Panc1 (cell line): ENCODE data around the gene C19orf38. TPM values are rescaled to one million over a fixed set of nuclear protein-coding genes. Genes with fewer than 3 reads are reported as not detected.

Source experiments
- ATAC-seq: fragments of 200-7000 bp; cut with Tn5 transposase; 2 replicates; pipeline ENCODE4 v1.9.1; 2020; ENCODE audit warnings: mild to moderate bottlenecking, moderate library complexity
- BruUV-seq: library from RNA; stranded (reverse); fragments of 400-500 nt; replicated peaks from 2 replicates; lab custom pipeline; 2021; lab: Mats Ljungman, UMichigan
- CTCF ChIA-PET: fragments of 300-600 bp; sonication (Branson Sonifier 250); formaldehyde crosslinking; loops from one replicate; lab custom pipeline; 2022; ENCODE audit warnings: antibody characterized with exemption; lab: Charles Lee
- POLR2A ChIA-PET: fragments of 300-600 bp; sonication (Branson Sonifier 250); formaldehyde crosslinking; loops from one replicate; lab custom pipeline; 2022; ENCODE audit warnings: antibody characterized with exemption; lab: Charles Lee
- DNase-seq: peaks from one replicate; pipeline ENCODE4 v3.0.0-alpha.2; 2010; ENCODE audit warnings: low read depth, low spot score
- H3K27ac ChIP-seq: 2 replicates; pipeline ENCODE4 v1.5.1; 2011; ENCODE audit warnings: mild to moderate bottlenecking, low read length, inconsistent platforms
- H3K27me3 ChIP-seq: fragments of 200-500 bp; sonication (Bioruptor generic); 2 replicates; pipeline ENCODE4 v1.6.0; 2014; ENCODE audit warnings: low read length, inconsistent platforms; ENCODE audit not compliant: control insufficient read depth, insufficient read depth
- H3K36me3 ChIP-seq: fragments of 200-500 bp; sonication (Bioruptor generic); 2 replicates; pipeline ENCODE4 v1.5.1; 2014; ENCODE audit warnings: inconsistent platforms, mild to moderate bottlenecking, low read length, moderate library complexity; ENCODE audit not compliant: control insufficient read depth, insufficient read depth
- H3K4me1 ChIP-seq: 2 replicates; pipeline ENCODE4 v1.5.1; 2011; ENCODE audit warnings: inconsistent platforms, mild to moderate bottlenecking, low read length, moderate library complexity; ENCODE audit not compliant: control insufficient read depth, insufficient read depth
- H3K4me3 ChIP-seq, 2 experiments: 2 replicates each; pipeline ENCODE4 v1.5.1; 2011 to 2012; ENCODE audit warnings: low read depth in 2 of 2, low read length in 2 of 2, mild to moderate bottlenecking in 2 of 2, inconsistent platforms in 1 of 2, moderate library complexity in 1 of 2
- H3K9me3 ChIP-seq: fragments of 200-500 bp; sonication (Bioruptor generic); 2 replicates; pipeline ENCODE4 v1.5.1; 2014; ENCODE audit warnings: low read depth, mild to moderate bottlenecking, inconsistent platforms, low read length, moderate library complexity; ENCODE audit not compliant: control insufficient read depth, insufficient read depth
- CTCF ChIP-seq: fragments of 450-650 bp; IDR thresholded peaks from 2 replicates; pipeline ENCODE4 v1.5.1; 2017; ENCODE audit warnings: mild to moderate bottlenecking
- POLR2AphosphoS5 ChIP-seq: IDR thresholded peaks from 2 replicates; pipeline ENCODE4 v1.6.1; 2012; ENCODE audit warnings: mild to moderate bottlenecking, low read depth, low read length, moderate library complexity
- REST ChIP-seq, 2 experiments: IDR thresholded peaks; 2 replicates each; pipeline ENCODE4 v1.6.1; 2011 to 2012; ENCODE audit warnings: low read depth in 2 of 2, control low read depth in 1 of 2, low read length in 1 of 2, mild to moderate bottlenecking in 1 of 2, moderate library complexity in 1 of 2; ENCODE audit not compliant: insufficient read depth in 1 of 2
- SIN3A ChIP-seq: IDR thresholded peaks from 2 replicates; pipeline ENCODE4 v1.6.1; 2012; ENCODE audit warnings: low read depth, mild to moderate bottlenecking, low read length, moderate library complexity, borderline replicate concordance; ENCODE audit not compliant: insufficient read depth
- TCF7L2 ChIP-seq: IDR thresholded peaks from 2 replicates; pipeline ENCODE4 v1.6.1; 2011; ENCODE audit warnings: mild to moderate bottlenecking, low read depth, low read length, inconsistent platforms
- in situ Hi-C: cut with HindIII; loops from 2 replicates; pipeline ENCODE4 v1.10.0; 2016; ENCODE audit warnings: low sequenced_read_pairs, low pct_unique_long_range_greater_than_20kb
- intact Hi-C: fragments of 100-400 bp; cut with micrococcal nuclease; formaldehyde crosslinking; loops from one replicate; pipeline ENCODE4 v1.10.0; 2022; ENCODE audit not compliant: unreplicated experiment
- total RNA-seq: library from RNA; stranded (reverse); gene quantifications from one replicate; pipeline ENCODE4 v1.2.1, GENCODE V29; 2021; ENCODE audit not compliant: unreplicated experiment

C19orf38 gene
- total RNA-seq, 1 experiment from 2014 or later: not detected

GRCh38 chr19:10839114-10840050 lies 8.8 kb upstream of the C19orf38 start:
- Histone ChIP-seq H3K4me1 (no peaks in the 10 kb centered on the region; the same call in 1 of the 2 replicates), H3K27me3 (no peaks in the 10 kb centered on the region), H3K4me3 (no peak overlapping the region), H3K36me3 (no peaks in the 10 kb centered on the region), H3K27ac (no peak overlapping the region), H3K9me3 (peaks cover 3% of the 10 kb centered on the region; the same call in 1 of the 2 replicates)
- ChIA-PET CTCF (interaction anchor here (0.6 to 0.7 kb wide), 2 partner anchors 25 to 92 kb away, joined by 3 to 9 read pairs; no protein-coding TSS in a partner anchor), POLR2A (no interaction called here)
- DNase-seq (no peak), ATAC-seq (no peak)
- in situ Hi-C loops: no loop called here
- intact Hi-C loops: no loop called here
- BruUV-seq: no TSS peak
- no peak for TF ChIP-seq CTCF
- no peak for TF ChIP-seq SIN3A
- TF ChIP-seq POLR2AphosphoS5: no peak
- TF ChIP-seq REST (IDR thresholded peaks at IDR 0.05; ENCODE audit: insufficient read depth in 1 of 2, low read depth in 2 of 2, low read length in 1 of 2): no peak
- no peak for TF ChIP-seq TCF7L2

GRCh38 chr19:10842788-10843187 lies 5.4 kb upstream of the C19orf38 start:
- POLR2A ChIA-PET: no interaction called here
- no peak overlapping the region for H3K27ac ChIP-seq
- DNase-seq: no peak
- no peaks in the 10 kb centered on the region for H3K36me3 ChIP-seq
- in situ Hi-C loops: no loop called here
- intact Hi-C loops: no loop called here
- no peak for ATAC-seq
- CTCF ChIA-PET: no interaction called here
- H3K4me3 ChIP-seq: no peak overlapping the region
- H3K9me3 ChIP-seq: no peaks in the 10 kb centered on the region
- H3K4me1 ChIP-seq: no peaks in the 10 kb centered on the region
- no TSS peak for BruUV-seq
- no peaks in the 10 kb centered on the region for H3K27me3 ChIP-seq
- TF ChIP-seq SIN3A (no peak), POLR2AphosphoS5 (no peak), REST (IDR thresholded peaks at IDR 0.05; ENCODE audit: insufficient read depth in 1 of 2, low read depth in 2 of 2, low read length in 1 of 2) (no peak), TCF7L2 (no peak), CTCF (no peak)
